ENCODE measurements around the gene LAMTOR2.

Gene LAMTOR2

DNA sequence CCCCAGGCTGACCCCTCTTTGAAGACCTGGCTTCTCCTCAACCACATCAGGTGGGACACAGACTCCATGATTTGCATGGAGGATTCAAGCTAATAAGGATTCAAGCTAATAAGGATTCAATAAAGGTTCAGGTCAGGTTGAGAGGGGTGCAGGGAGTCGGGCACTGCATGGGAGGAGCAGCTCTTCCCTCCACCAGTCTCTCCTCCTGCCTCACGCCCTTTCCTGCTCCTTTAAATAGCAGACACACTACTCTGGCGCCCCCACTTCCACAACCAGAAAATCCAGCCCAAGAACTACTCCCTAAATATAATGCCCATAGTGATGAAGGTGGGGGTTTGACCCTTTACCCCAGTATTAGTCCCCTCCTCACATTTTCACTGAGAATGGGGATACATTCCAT lies 20.6 kb downstream of the LAMTOR2 start:
- Mint-ChIP-seq H3K36me3 (ENCODE audit: low read depth) (peaks cover 64% of the 10 kb centered on the region), H3K27me3 (ENCODE audit: low read depth) (no peaks in the 10 kb centered on the region), H3K27ac (peak overlapping the region; percentile 68 to 80 (median 74)), H3K4me1 (peaks cover 89% of the 10 kb centered on the region), H3K9me3 (no peaks in the 10 kb centered on the region), H3K4me3 (peak overlapping the region; percentile 41 to 58 (median 45))
- TF ChIP-seq, protein P1, sequence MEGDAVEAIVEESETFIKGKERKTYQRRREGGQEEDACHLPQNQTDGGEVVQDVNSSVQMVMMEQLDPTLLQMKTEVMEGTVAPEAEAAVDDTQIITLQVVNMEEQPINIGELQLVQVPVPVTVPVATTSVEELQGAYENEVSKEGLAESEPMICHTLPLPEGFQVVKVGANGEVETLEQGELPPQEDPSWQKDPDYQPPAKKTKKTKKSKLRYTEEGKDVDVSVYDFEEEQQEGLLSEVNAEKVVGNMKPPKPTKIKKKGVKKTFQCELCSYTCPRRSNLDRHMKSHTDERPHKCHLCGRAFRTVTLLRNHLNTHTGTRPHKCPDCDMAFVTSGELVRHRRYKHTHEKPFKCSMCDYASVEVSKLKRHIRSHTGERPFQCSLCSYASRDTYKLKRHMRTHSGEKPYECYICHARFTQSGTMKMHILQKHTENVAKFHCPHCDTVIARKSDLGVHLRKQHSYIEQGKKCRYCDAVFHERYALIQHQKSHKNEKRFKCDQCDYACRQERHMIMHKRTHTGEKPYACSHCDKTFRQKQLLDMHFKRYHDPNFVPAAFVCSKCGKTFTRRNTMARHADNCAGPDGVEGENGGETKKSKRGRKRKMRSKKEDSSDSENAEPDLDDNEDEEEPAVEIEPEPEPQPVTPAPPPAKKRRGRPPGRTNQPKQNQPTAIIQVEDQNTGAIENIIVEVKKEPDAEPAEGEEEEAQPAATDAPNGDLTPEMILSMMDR (IDR thresholded peaks at IDR 0.05; ENCODE audit: unreplicated experiment in 3 of 3): no peak

DNA sequence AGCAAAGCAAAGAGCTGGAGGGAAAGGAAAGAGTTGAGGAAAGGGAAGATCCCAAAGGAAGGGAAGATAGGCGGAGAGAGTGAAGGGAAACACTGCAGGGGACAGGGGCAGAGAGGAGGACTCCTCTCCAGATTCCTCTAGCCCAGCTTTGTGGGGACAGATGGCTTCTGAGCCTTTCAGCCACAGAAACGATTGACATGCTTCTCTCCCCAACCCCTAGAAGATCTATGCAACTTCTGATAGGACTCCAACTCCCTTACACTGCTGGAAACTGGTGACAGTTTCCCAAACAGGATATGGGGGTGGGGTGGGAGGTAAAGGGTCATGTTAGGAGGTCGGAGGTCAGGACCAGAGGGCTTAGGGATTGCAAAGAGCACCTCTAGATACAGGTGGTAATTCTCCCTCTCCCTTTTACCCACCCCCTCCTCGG lies 21.2 kb downstream of the LAMTOR2 start:
- TF ChIP-seq, protein P1 (IDR thresholded peaks at IDR 0.05; ENCODE audit: unreplicated experiment in 3 of 3): no peak
- peaks cover 84% of the 10 kb centered on the region for H3K4me1 Mint-ChIP-seq
- no peaks in the 10 kb centered on the region for H3K27me3 Mint-ChIP-seq (ENCODE audit: low read depth)
- H3K27ac Mint-ChIP-seq: peak overlapping the region; percentile 68 to 80 (median 74)
- peak overlapping the region; percentile 41 to 58 (median 45) for H3K4me3 Mint-ChIP-seq
- no peaks in the 10 kb centered on the region for H3K9me3 Mint-ChIP-seq
- H3K36me3 Mint-ChIP-seq (ENCODE audit: low read depth): peaks cover 69% of the 10 kb centered on the region

DNA sequence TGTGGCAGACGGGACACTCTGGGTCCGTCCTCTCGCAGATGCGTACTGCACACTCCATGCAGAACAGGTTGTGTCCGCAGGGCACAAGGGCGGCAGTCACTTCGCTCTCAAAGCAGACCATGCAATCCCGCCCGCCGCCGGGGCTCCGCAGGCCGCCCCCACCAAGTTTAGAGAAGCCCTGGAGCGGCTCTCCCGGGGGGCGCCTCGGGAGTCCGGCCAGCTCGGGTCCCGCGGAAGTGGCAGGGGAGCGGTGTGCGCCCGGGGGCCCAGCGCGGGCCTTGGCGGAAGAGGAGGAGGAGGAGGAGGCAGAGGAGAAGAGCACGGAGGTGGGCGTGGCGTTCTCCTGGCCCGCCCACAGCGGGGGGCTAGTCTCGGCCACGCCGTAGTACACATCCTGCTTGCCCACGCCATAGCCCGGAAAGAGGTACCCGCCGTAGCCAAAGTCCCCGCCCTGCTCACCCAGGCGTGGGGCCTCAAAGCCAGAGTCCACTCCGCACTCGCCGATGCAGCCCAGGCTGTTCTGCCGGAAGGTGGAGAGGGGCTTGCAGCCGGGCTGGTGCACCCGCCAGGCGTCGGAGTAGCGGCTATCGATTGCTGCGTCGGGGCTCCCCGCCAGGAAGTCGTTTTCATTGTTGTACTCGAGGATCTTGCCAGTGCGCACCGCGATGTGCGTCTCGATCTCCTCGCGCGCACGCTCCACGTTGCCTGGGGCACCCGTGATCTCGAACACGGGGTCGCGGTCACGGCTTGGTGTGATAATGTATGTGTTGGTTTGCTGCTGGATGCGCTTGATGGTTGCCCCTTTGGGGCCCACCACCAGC lies 22.2 kb downstream of the LAMTOR2 start:
- H3K4me3 Mint-ChIP-seq: peak overlapping the region; percentile 98 to 100 (median 98)
- H3K36me3 Mint-ChIP-seq (ENCODE audit: low read depth): peaks cover 66% of the 10 kb centered on the region
- TF ChIP-seq, protein P1 (IDR thresholded peaks at IDR 0.05; ENCODE audit: unreplicated experiment in 3 of 3): no peak
- peak overlapping the region; percentile 61 to 79 (median 63) for H3K27ac Mint-ChIP-seq
- H3K27me3 Mint-ChIP-seq (ENCODE audit: low read depth): no peaks in the 10 kb centered on the region
- no peaks in the 10 kb centered on the region for H3K9me3 Mint-ChIP-seq
- peaks cover 79% of the 10 kb centered on the region for H3K4me1 Mint-ChIP-seq

GRCh38 chr1:156077430-156077760 lies 22.8 kb downstream of the LAMTOR2 start:
- Mint-ChIP-seq H3K27me3 (ENCODE audit: low read depth) (no peaks in the 10 kb centered on the region), H3K9me3 (no peaks in the 10 kb centered on the region), H3K27ac (peak overlapping the region in 2 of 3 experiments; percentile 63 to 82), H3K4me3 (peak overlapping the region; percentile 98 to 100 (median 98)), H3K4me1 (peaks cover 73% of the 10 kb centered on the region), H3K36me3 (ENCODE audit: low read depth) (peaks cover 64% of the 10 kb centered on the region)
- TF ChIP-seq, protein P1 (IDR thresholded peaks at IDR 0.05; ENCODE audit: unreplicated experiment in 3 of 3): no peak

GRCh38 chr1:156078728-156079127 lies 24.1 kb downstream of the LAMTOR2 start:
- H3K27me3 Mint-ChIP-seq (ENCODE audit: low read depth): no peaks in the 10 kb centered on the region
- no peaks in the 10 kb centered on the region for H3K9me3 Mint-ChIP-seq
- TF ChIP-seq, protein P1 (IDR thresholded peaks at IDR 0.05; ENCODE audit: unreplicated experiment in 3 of 3): no peak
- peaks cover 51% of the 10 kb centered on the region for H3K36me3 Mint-ChIP-seq (ENCODE audit: low read depth)
- H3K4me1 Mint-ChIP-seq: peaks cover 68% of the 10 kb centered on the region
- H3K4me3 Mint-ChIP-seq: peak overlapping the region; percentile 98 to 100 (median 98)
- peak overlapping the region; percentile 50 to 82 (median 63) for H3K27ac Mint-ChIP-seq

GRCh38 chr1:156079762-156080161 lies 25.2 kb downstream of the LAMTOR2 start:
- Mint-ChIP-seq H3K27me3 (ENCODE audit: low read depth) (no peaks in the 10 kb centered on the region), H3K27ac (peak overlapping the region; percentile 82 to 97 (median 95)), H3K4me3 (peak overlapping the region; percentile 98 to 100 (median 98)), H3K9me3 (no peaks in the 10 kb centered on the region), H3K4me1 (peaks cover 70% of the 10 kb centered on the region), H3K36me3 (ENCODE audit: low read depth) (peaks cover 45% of the 10 kb centered on the region)
- TF ChIP-seq, protein P1 (IDR thresholded peaks at IDR 0.05; ENCODE audit: unreplicated experiment in 3 of 3): no peak

All from nephron (organoid).